GM21723 (cell line): ENCODE measurements around the gene NAT8.
"Not testable (repeated sequence)": the region's sequence is repeated elsewhere in the genome, so short reads cannot be mapped to it uniquely, and the experiment has no call there.

Experiments used
- ATAC-seq: cut with Tn5 transposase; IDR thresholded peaks from one replicate; pipeline ENCODE4 v1.9.1; 2021; ENCODE audit warnings: mild to moderate bottlenecking, moderate library complexity; ENCODE audit not compliant: unreplicated experiment

The NAT8 gene, protein sequence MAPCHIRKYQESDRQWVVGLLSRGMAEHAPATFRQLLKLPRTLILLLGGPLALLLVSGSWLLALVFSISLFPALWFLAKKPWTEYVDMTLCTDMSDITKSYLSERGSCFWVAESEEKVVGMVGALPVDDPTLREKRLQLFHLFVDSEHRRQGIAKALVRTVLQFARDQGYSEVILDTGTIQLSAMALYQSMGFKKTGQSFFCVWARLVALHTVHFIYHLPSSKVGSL

DNA sequence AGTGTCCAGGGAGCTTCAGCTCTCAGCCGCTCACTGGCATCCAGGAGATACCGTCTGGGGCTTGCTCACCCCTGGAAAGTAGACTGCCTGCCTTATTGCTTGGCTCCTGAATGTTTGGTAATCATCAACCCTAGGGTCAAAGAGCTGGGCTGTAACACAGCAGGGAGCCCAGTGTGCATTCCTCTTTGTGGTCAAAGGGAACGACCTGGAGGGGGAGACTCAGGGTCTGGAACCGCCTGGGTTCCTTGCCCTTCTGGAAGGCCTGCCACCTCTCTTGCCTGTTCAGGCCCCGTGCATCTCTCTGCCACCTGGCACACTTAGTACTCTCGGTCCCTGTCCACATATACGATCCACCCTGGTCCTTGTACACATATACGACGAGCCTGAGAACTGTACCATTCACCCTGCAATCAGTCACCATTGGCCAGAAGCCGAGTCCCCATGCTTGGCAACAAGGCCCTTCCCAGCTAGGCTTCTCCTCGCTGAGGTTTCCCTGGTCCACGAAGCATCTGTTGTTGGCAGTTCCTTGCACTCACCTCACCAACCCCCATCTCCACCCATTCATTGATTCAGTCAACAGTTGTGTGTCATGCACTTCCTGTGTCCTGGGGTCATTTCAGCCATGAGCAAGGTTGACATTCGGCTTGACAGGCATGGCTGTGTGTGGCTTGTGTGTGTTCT, at the start of gene NAT8:
TSS of gene NAT8 (minus strand) at position 85 of the 681 bp plus-strand sequence. CDS start 794 bp downstream, outside the sequence.
- no peak for ATAC-seq

DNA sequence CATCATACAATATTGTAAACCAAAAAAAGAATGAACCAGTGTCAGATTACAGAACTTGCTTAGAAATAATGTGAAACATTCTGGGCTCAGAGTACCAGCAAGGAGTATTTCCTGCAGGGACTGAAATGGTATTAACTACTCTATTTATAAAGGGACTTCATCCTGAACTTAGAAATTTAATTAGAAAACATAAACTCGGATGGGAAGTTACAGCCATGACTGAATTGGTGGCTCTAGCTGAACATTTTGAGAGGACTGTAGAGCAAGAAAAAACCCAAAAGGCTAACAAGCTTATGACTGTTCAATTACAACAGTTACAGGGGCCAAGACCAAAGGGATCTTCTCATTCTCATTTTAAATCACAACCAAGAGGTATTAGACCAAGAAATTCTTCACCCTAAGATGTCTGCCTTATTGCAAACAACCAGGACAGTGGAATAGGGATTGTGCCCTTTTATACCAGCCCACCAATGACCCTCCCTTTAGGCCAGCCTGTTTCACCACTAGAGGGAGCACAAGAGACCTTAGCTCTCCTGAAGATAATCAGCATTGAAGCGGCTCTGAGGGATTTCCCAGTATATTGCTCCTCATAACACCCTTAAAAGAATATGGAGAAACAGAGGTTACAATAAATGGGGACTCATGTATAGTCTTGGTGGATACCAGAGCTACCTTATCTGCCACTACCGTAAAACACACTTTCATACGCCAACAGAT, 48.3 kb upstream of the NAT8 start:
- ATAC-seq = peak; percentile 62

DNA sequence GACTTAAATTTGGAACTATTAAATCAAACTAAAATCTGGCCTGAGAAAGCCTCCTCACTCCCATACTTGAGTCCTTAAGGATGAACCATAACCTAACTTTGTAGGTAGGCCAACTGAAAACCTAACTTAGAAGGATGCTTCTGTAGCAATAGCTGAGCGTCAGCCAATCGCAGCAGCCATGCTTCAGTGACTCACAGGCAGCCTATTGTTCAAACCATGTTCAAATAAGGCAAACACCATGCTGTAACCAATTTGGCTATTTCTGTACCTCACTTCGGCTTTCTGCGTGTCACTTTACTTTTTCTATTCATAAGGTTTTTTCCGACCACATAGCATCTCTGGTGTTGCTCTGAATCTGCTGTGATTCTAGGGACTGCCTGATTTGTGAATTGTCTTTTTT, 46.3 kb upstream of the NAT8 start:
- not testable (repeated sequence) for ATAC-seq

DNA sequence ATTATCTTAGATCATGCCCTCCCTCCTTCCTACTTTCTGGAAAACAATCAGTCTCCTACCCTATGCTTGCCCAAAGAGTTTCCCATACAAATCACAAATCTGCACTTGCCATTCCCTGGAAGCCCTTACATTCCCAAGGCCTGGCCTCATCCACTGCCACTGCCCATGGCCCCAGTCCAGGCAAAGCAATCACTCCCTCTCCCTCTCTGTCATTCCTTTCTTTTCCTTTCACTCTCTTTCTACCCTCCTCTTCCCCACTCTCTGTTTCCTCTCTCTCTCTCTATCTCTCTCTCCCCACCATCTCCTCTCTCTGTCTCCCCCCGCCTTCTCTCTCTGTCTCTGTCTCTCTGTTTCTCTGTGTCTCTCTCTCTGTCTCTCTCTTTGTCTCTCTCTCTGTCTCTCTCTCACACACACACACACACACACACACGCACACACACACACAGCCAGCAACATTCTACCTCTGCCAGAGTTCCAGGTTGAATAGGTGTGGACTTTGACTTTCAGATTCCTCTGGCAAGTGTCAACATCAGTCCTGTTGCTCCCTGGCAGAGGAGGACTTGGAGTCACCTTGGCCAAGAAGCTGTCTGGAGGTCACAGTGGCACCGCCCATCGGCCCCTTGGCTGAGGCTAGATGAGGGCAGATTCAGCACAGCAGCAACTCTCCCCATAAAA, 43.7 kb upstream of the NAT8 start:
- ATAC-seq = no peak

DNA sequence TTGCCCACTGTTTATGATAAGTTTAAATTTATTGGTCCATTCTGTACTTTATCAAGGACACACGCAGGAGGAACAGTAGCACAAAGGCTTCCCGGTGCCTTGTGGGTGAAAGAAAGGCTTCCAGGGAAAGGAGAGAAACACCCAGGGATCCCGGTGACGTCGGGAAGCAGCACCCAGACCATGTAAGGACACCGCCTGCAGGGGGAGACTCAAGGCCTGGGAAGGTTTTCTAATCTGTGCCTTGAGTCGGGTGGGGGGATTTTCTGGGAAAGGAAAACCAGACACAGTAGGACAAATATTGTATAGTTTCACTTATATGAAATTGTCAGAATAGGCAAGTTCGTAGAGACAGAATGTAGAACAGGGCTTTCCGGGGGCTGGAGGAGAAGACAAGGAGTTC, 42.7 kb upstream of the NAT8 start:
- not testable (repeated sequence) for ATAC-seq

DNA sequence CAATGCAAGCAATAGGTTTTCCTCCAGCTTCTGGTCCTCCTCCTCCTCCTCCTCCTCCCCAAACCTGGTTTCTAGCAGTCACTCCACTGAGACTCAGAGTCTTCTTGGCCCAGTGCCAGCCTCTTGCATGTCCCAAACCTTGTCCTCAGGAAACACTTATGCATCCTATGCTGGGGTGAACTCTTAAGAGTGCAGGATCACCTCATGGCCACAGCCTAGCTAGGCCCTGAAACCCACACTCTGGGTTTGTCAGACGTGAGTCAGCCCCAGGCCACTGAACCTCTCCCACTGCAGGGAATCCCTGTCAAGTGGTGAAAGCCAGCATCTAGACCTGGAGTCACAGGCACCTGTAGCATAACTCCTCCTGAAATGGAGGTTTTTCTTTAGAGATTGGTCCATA, 42.1 kb upstream of the NAT8 start:
- ATAC-seq = not testable (repeated sequence)

DNA sequence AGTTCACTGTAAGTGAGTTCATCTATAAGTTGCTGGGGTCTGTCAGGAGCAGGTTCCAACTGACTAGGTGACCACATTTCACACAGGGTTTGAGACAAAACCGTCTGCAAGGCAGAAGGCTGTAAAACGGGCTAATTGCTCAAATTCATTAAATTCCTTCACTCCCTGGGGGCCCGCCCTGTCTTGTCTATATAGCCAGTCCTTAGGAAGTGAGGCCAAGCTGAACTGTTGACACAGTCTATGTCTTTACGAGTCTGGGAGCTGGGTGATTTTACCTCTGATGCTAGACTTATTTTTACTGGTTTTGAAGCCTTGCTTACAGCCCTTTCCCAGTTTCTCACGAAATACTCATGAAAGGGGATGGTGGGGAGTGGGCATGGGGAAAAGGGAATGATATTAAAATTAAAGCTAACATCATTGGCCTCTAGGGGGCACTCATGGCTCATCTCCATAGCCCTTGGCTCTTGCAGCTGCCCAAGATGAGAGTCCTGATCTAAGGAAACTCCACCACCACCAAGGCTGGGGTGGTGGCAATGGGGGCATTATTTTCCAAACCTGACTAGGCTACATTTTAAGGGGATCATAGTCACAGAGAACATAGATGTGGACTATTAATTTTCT, 37.8 kb upstream of the NAT8 start:
- not testable (repeated sequence) for ATAC-seq

DNA sequence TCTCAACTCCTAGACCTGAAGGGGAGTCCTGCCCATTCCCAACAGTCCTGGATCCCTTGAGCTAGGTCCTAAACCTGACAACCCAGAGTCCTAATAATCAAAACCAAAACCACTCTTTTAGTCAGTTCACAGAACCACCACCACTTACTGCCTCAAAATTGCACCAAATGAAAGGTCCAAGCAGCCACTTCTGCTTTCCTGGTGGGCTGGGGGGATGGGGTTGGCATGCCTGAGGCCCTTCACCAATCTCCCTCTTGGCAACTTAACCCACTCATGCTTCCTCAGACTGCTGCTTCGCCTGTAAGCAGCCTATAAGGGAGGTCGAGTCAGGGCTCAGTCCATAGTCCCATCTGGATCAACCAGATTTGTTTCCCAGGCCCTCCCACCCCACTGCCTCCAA, 37.0 kb upstream of the NAT8 start:
- not testable (repeated sequence) for ATAC-seq

DNA sequence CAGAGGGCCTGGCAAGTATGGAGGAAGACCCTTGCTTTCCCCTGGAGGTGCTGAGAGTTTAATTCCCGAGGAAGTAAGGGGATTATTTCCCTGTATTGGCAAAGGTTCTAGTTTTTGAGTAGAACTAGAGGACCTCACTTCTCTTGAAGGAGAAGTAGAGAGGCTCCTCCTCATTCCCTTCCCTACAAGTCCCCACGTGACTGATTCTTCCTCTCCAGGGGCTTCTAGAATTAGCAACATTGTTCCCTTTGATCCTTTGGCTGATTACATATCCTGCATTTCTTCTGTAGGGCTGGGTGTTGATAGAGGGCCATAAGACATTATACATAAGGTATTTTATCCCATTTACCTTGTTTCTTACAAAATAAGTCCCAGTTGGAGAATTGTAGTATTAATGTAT, 35.8 kb upstream of the NAT8 start:
- ATAC-seq = not testable (repeated sequence)

DNA sequence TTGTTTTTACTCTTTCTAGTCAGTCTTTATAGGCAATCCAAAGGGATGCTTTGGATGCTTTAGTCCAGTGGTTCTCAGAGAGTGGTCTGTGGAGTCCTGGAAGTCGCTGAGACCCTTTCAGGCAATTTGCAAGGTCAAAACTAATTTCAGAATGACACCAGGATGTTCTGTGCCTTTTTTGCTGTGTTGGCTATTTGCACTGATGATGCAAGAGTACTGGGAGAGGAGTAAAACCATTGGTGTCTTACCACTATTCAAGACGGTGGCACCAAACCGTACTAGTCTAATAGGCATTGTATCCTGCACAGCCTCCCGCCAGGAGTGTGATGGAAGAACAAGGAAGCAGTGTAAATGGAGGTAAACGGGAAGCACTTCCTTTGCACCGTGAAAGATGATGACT, 34.0 kb upstream of the NAT8 start:
- not testable (repeated sequence) for ATAC-seq

DNA sequence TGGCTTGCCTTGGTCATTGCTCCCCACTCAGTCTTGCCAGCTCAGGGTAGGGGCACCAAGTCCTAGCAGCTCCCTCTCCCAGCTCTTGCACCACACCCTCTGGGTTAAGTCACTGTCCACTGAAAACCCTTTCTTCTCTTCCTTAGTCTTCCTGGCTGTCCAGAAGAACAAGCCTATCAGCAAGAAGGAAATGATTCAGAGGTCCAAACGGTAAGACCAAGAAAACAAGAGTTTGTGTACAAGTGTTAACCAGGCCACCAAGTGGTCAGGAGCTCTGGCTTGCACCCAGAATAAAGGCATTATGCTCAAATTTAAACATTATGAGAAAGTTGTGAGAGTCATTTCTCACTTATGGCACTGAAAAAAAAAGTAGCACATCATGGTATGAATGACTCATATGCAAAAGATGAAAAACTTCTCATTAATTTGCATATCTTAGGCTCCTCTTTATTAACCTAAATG, 32.5 kb upstream of the NAT8 start:
- ATAC-seq = peak; percentile 65

DNA sequence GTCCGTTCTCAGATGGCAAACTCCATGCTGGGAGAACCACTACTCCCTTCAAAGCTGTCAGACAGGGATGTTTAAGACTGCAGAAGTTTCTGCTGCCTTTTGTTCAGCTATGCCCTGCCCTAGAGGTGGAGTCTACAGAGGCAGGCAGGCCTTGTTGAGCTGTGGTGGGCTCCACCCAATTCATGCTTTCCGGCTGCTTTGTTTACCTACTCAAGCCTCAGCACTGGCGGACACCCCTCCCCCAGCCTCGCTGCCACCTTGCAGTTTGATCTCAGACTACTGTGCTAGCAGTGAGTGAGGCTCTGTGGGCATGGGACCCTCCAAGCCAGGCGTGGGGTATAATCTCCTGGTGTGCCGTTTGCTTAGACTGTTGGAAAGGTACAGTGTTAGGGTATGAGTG, 27.8 kb upstream of the NAT8 start:
- ATAC-seq = not testable (repeated sequence)

DNA sequence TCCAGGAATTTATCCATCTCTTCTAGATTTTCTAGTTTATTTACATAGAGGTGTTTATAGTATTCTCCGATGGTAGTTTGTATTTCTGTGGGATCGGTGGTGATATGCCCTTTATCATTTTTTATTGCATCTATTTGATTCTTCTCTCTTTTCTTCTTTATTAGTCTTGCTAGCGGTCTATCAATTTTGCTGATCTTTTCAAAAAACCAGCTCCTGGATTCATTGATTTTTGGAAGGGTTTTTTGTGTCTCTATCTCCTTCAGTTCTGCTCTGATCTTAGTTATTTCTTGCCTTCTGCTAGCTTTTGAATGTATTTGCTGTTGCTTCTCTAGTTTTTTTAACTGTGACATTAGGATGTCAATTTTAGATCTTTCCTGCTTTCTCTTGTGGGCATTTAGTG, 25.0 kb upstream of the NAT8 start:
- ATAC-seq = not testable (repeated sequence)

DNA sequence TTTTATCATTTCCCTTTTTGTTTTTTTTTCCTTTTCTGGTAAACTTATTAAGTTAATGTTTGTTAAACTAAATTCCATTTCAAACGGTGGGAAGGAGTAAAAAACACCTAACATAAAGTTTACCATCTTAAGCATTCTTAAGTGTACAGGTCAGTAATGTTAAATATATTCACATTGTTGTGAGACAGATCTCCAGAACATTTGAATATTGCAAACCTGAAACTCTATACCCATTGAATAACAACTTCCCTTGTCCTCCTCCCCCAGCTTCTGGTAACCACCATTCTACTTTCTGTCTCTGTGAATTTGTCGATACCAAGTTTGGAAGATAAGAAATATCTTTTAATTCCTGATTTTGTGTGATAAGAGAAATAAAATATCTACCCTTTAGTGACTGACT, 12.0 kb upstream of the NAT8 start:
- no peak for ATAC-seq

DNA sequence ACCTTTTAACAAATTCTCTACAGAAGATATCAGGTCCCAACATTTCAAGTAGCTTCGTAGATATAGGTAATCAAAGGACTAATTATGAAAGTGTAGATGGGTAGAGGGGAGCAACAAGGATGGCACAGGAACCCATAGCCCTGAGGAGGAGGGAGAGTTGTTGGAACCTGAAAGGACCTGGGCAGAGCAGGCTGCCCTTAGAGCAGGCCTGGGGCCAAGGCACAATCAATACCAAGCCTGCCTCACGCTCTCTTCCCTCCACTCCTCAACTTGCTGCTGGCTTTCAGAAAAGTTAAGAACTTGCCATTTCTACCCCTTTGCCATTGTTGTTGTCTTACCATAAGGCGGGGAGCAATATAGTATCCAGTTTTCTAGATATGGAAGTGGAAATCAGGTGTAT, 10.1 kb upstream of the NAT8 start:
- no peak for ATAC-seq

DNA sequence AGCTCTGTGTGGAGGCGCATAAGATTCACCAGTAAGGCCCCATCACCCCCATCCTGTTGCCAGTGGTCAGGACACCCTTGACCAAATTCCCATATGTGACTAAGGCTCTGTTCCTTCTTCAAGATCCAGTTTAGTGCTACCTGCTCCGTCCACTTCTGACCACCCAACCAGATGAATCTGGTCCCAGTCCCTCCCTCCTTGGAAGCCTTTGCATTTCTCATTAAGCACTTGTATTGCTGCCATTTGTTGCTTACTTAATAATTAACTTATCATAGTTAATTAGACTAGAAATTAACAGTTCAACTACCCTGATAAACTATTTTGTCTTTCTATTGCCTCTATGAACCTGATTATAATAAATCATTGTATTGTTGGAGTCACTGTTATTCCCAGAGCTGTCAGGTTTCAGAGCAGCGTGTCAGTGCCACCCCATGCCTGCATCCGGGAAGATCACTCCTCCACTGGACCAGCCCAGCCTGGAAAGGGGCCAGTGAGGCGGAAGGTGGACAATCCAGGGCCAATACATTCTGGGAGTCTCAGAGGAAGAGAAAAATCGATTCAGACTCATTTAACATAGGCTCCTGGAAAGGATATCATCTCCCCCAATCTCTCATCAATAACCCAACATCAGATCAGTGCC, 9.5 kb upstream of the NAT8 start:
- no peak for ATAC-seq

DNA sequence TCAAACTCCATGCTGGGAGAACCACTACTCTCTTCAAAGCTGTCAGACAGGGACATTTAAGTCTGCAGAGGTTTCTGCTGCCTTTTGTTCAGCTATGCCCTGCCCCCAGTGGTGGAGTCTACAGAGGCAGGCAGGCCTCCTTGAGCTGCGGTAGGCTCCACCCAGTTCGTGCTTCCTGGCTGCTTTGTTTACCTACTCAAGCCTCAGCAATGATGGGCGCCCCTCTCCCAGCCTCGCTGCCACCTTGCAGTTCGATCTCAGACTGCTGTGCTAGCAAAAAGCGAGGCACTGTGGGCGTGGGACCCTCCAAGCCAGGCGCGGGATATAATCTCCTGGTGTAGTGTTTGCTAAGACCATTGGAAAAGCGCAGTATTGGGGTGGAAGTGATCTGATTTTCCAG, 5.5 kb upstream of the NAT8 start:
- not testable (repeated sequence) for ATAC-seq

DNA sequence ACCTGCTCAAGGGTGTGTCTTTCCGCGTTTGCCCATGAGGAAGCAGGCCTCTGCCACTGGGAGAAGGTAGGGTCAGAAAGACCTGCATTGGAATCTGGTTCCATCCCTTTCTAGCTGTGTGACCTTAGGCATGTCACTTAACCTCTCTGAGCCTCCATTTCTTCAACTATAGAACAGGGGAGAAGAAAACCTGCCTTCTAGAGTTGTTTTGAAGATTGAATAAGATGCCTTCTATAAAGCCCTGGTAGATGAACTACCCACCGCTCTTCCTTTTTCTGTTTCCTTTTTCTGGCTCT, 507 bp downstream of the NAT8 start:
- ATAC-seq = no peak

DNA sequence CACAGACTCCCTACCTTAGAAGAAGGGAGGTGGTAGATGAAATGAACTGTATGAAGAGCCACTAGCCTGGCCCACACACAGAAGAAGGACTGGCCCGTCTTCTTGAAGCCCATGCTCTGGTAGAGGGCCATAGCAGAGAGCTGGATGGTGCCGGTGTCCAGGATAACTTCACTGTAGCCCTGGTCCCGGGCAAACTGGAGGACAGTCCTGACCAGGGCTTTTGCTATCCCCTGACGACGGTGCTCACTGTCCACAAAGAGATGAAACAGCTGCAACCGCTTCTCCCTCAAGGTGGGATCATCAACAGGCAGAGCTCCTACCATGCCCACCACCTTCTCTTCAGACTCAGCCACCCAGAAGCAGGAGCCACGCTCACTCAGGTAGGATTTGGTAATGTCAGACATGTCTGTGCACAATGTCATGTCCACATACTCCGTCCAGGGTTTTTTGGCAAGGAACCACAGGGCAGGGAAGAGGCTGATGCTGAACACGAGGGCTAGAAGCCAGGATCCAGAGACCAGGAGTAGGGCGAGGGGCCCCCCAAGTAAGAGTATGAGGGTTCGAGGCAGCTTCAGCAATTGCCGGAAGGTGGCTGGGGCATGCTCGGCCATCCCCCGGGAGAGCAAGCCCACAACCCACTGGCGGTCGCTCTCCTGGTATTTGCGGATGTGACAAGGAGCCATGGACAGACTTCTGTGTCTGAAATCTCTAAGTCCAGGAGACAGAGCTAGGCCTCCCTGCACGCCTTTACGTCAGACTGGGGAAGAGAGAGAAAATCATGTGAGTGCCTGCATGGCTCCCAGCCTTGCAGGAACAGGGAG, 1.1 kb downstream of the NAT8 start:
- no peak for ATAC-seq

DNA sequence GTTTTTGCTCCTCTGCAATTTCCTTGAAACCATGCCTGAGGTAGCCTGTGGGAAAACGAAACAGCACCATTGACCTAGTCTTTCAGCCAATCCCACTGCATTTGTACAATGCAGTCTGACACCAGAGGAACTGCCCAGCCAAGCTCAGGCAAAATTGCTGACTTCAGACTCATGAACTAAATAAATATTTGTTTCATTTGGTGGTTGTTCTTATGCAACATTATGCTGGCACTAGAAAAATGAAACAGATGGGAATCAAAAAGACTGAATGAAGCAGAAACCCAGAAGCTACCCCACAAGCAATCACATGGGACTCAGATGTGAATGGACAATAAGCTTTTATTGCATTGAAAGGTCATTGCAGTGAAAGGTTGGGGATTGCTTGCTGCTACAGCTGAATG, 1.7 kb downstream of the NAT8 start:
- no peak for ATAC-seq
